HG03064 (cell line): ENCODE measurements around the gene TRIM14.
"Not testable (repeated sequence)": the region's sequence is repeated elsewhere in the genome, so short reads cannot be mapped to it uniquely, and the experiment has no call there.

Source experiments
- ATAC-seq: cut with Tn5 transposase; IDR thresholded peaks from one replicate; pipeline ENCODE4 v1.9.1; 2021; ENCODE audit warnings: low read depth; ENCODE audit not compliant: unreplicated experiment

The TRIM14 gene

DNA sequence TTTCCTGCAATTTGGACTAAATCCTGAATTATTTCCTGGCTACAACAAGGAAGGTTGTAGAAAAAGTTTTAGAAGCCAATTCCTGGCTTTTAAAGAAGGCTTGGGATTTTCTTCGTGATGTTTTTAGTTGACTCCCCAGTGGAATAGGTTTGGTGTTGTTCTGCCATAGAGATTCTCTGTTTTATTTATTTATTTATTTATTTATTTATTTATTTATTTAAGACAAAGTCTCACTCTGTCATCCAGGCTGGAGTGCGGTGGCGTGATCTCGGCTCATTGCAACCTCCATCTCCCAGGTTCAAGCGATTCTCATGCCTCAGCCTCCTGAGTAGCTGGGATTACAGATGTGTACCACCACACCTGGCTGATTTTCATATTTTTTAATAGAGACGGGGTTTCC lies 1.9 kb downstream of the TRIM14 start:
- not testable (repeated sequence) for ATAC-seq

DNA sequence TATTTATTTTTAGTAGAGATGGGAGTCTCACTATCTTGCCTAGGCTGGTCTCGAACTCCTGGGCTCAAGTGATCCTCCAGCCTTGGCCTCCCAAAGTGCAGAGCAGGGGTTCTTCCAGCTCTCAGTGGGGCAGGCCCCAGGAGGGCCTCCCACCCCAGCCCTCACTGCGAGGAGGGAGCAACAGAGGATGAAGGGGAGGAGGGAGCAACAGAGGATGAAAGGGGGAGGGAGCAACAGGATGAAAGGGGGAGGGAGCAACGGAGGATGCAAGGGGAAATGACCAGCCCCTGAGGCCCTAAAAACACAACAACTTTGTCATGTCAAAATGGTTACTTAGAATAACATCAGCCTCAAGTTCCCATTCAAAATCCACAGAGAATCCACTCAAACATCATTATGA lies 10.0 kb downstream of the TRIM14 start:
- no peak for ATAC-seq

GRCh38 chr9:98108531-98109031 lies 10.4 kb downstream of the TRIM14 start:
- ATAC-seq: no peak

GRCh38 chr9:98107926-98108325 lies 11.1 kb downstream of the TRIM14 start:
- no peak for ATAC-seq

DNA sequence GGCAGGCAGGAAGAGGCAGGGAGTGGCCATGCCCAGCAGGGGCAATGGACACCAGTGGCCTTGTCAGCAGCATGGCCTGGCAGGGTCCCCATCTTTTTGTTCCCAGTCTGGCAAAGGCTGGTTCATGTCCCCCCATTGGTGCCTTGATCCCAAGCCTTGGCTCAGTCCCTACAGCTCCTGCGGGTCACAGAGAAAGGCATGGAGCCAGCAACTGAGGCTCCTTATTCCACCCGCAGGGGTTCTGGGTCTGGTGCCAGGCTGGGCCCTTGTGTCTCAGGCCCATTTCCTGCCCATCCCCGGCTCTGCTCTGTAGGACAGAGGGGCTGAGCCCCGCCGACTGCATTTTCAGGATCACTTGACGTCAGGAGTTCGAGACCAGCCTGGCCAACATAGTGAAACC lies 14.0 kb downstream of the TRIM14 start:
- no peak for ATAC-seq

GRCh38 chr9:98104445-98104881 lies 14.6 kb downstream of the TRIM14 start:
- no peak for ATAC-seq

GRCh38 chr9:98101868-98102273 lies 17.2 kb downstream of the TRIM14 start:
- ATAC-seq: peak; percentile 96

DNA sequence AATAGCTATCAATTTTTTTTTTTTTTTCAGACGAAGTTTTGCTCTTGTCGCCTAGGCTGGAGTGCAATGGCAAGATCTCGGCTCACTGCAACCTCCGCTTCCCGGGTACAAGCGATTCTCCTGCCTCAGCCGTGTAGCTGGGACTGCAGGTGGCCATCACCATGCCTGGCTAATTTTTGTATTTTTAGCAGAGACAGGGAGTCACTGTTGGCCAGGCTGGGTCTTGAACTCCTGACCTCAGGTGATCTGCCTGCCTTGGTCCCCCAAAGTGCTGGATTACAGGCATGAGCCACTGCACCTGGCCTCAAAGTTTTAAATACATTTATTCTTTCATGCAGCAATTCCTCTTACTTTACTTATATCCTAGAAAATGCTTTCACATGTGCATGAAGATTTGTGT lies 17.6 kb downstream of the TRIM14 start:
- ATAC-seq: no peak

- no peak for ATAC-seq
Observed at GRCh38 chr9:98100456-98100855, 18.6 kb downstream of the TRIM14 start.

DNA sequence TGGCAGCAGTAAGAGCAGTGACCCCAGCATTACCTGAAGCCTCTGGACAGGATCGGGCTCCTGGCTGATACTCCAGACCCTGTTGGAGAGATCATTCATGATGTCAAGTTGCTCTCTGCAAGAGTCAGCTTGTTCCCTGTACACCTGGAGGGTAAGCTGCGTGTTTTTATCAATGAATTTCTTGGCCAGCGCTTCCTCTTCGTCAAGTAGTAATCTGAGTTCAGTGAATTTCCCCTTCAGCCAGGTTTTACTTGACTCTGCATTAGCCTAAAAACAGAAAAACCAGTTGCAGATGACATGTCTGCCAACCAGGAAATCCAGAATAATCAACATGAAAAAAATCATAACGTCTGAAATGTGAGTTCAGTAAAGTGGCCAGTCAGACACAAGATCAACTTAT lies 19.1 kb downstream of the TRIM14 start:
- no peak for ATAC-seq

GRCh38 chr9:98099346-98099745 lies 19.7 kb downstream of the TRIM14 start:
- ATAC-seq: no peak

- ATAC-seq: no peak
Observed at GRCh38 chr9:98097836-98098235, 21.2 kb downstream of the TRIM14 start.

DNA sequence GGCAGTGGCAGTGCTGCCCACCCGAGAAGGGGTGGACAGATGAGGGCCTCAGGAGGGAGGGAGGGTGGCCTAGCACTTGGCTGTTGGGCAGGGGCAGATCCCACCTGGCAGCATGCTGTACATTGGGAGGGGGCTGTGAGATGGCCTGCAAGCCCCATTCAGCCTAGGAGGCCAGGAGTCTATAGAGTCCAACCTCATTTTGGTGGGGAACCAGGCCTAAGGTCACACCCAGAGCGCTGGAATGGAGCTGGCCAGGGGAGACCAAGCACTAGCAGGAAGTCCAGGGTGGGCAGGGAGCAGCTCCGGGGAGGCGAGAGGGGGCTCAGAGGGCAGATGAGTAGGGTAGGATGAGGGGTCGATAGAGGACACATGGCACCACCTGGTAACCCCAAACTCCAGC lies 22.9 kb downstream of the TRIM14 start:
- no peak for ATAC-seq

DNA sequence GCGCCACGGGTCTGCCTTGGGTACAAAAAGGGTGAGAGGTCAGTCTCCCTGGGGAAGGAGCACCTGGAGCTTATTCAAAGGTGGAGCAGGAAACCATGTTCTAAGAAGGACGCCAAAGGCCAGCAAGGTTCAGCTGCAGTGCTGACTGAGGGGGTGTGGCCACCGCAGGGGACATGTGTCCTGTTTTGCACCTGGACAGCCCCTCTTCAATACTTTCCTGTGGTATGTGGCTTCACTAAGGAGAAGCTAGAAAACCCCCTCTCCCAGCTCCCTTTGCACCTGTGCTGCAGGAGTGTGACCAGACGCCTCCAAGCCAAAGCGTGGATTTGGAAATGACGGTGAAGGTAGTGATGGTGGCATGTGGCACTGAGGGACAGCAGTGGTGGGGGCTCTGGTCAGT lies 23.6 kb downstream of the TRIM14 start:
- ATAC-seq: no peak

DNA sequence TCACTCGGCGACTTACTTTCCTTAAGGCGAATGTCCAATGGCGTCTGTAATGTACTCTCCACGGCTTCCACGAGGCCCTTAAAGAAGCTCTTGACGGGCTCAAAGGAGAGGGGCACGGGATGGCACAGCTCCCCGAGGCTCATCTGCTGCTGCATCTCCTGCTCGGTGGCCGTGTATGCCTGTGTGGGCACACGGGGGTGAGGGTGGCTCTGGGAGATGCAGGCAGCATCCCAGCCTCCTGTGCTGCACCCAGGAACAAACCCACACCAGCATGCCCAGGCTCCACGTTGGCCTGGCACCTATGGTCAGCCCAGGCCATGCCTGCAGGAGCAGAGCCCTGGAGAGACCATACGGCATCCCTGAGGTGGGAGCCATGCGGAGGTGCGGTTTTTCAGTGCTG lies 24.2 kb downstream of the TRIM14 start:
- ATAC-seq: no peak

DNA sequence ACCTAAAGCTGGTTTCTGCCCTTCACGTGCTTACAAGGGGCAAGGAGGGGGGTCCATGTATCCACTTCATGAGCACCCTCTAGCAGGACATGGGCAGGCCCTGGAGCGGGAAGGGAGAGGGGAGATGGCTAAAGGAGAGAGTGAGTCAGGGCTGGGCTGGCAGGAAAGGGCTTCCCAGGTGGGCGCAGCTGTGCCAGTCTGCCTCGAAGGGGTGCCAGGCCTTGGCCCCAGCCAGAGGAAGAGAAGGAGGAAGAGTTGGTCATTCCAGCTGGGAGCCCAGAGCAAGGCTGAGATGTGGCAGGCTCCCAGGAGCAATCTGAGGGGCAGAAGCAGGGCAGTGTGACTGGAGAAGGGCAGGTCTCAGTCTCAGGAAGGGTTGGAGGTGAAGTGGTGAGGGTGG lies 24.7 kb downstream of the TRIM14 start:
- no peak for ATAC-seq

DNA sequence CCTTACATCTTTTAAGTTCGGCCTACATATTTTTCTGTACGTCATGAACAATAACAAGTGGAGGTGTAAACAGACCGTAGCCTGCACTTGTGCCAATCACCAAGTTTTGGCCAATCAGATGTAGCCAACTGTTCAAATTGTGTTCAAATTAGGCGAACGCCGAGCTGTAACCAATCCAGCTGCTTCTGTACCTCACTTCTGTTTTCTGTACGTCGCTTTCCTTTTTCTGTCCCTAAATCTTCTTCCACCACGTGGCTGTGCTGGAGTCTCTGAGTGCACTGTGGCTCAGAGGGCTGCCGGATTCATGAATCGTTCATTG lies 26.4 kb downstream of the TRIM14 start:
- ATAC-seq: no peak

GRCh38 chr9:98091735-98092612 lies 27.0 kb downstream of the TRIM14 start:
- no peak for ATAC-seq

GRCh38 chr9:98090674-98091073 lies 28.3 kb downstream of the TRIM14 start:
- ATAC-seq: not testable (repeated sequence)

GRCh38 chr9:98087420-98088354 lies 31.3 kb downstream of the TRIM14 start:
- ATAC-seq: peak; percentile 52

DNA sequence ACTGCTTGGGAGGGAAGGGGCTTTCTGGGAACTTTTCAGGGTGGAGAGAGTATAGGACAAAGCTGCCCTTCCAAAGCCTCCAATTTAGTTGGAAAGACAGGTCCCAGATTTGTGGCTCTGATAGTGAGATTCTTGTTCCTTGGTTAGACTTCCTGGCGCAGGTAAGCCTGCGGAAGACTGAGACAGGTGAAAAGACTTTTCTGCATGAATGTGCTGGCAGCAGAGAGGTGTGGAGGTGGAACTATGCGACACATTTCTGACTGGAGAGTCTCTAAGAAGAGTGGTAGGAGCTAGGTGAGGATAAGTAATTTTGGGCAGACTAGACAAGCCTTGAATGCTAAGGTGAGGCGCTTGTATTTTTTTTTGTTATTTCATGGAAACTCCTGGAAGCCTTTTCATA lies 32.6 kb downstream of the TRIM14 start:
- no peak for ATAC-seq
